Measurements from ENCODE around the gene EPB41L5. TPM values are rescaled to one million over a fixed set of nuclear protein-coding genes. Genes with fewer than 3 reads are reported as not detected.

The EPB41L5 gene
- total RNA-seq, 1 donor from 2014 or later: 84.0 TPM

GRCh38 chr2:120036145-120036544, 23.3 kb downstream of the EPB41L5 start:
- H3K27ac Mint-ChIP-seq: no peak overlapping the region

GRCh38 chr2:120037995-120038541, 25.2 kb downstream of the EPB41L5 start:
- Histone ChIP-seq H4K20me1 (ENCODE audit: low read depth) (peaks cover 18% of the 10 kb centered on the region), H3K27ac (no peak overlapping the region), H3K4me1 (peaks cover 6% of the 10 kb centered on the region), H3K4me2 (no peak overlapping the region), H3K36me3 (no peaks in the 10 kb centered on the region), H2AFZ (replicated peaks) (no peak overlapping the region), H3F3A (ENCODE audit: low read depth) (no peaks in the 10 kb centered on the region), H3K4me3 (no peak overlapping the region), H3K27me3 (no peaks in the 10 kb centered on the region), H3K9me3 (ENCODE audit: low read depth) (no peaks in the 10 kb centered on the region), H3K9ac (no peak overlapping the region), H3K79me2 (ENCODE audit: low read depth) (peaks cover 23% of the 10 kb centered on the region)
- H3K27me3 Mint-ChIP-seq (ENCODE audit: insufficient read depth, low read depth): no peaks in the 10 kb centered on the region
- H3K36me3 Mint-ChIP-seq: peaks cover 21% of the 10 kb centered on the region
- peaks cover 9% of the 10 kb centered on the region for H3K9me3 Mint-ChIP-seq
- H3K4me3 Mint-ChIP-seq: no peak overlapping the region
- no peak for TF ChIP-seq EZH2 (IDR thresholded peaks at IDR 0.05)
- TF ChIP-seq EZH2phosphoT487 (IDR thresholded peaks at IDR 0.05): no peak
- no peak for TF ChIP-seq CTCF (IDR thresholded peaks at IDR 0.05)
- H3K27ac Mint-ChIP-seq: no peak overlapping the region
- H3K4me1 Mint-ChIP-seq: peaks cover 16% of the 10 kb centered on the region
- no peak for DNase-seq (ENCODE audit: low spot score)

More at GRCh38 chr2:120036145-120036544, 23.3 kb downstream of the EPB41L5 start:
- no peaks in the 10 kb centered on the region for H3K36me3 ChIP-seq
- H3F3A ChIP-seq (ENCODE audit: low read depth): no peaks in the 10 kb centered on the region
- H3K27me3 ChIP-seq: no peaks in the 10 kb centered on the region
- H3K9me3 ChIP-seq (ENCODE audit: low read depth): no peaks in the 10 kb centered on the region
- H3K4me2 ChIP-seq: no peak overlapping the region
- H4K20me1 ChIP-seq (ENCODE audit: low read depth): peaks cover 33% of the 10 kb centered on the region
- DNase-seq (ENCODE audit: low spot score): no peak
- Mint-ChIP-seq H3K36me3 (peaks cover 12% of the 10 kb centered on the region), H3K27me3 (ENCODE audit: insufficient read depth, low read depth) (no peaks in the 10 kb centered on the region), H3K4me1 (peaks cover 16% of the 10 kb centered on the region), H3K9me3 (peaks cover 9% of the 10 kb centered on the region), H3K4me3 (no peak overlapping the region)
- no peak for TF ChIP-seq EZH2phosphoT487 (IDR thresholded peaks at IDR 0.05)
- TF ChIP-seq EZH2 (IDR thresholded peaks at IDR 0.05): no peak
- TF ChIP-seq CTCF (IDR thresholded peaks at IDR 0.05): no peak
- H3K4me3 ChIP-seq: no peak overlapping the region
- no peak overlapping the region for H2AFZ ChIP-seq (replicated peaks)
- H3K27ac ChIP-seq: no peak overlapping the region
- peaks cover 41% of the 10 kb centered on the region for H3K79me2 ChIP-seq (ENCODE audit: low read depth)
- no peak overlapping the region for H3K9ac ChIP-seq
- H3K4me1 ChIP-seq: peaks cover 6% of the 10 kb centered on the region

- Histone ChIP-seq H3K9me3 (ENCODE audit: low read depth) (no peaks in the 10 kb centered on the region), H3K9ac (no peak overlapping the region), H3K79me2 (ENCODE audit: low read depth) (peaks cover 6% of the 10 kb centered on the region), H3K36me3 (peaks cover 19% of the 10 kb centered on the region), H4K20me1 (ENCODE audit: low read depth) (no peaks in the 10 kb centered on the region), H3K27me3 (no peaks in the 10 kb centered on the region), H2AFZ (replicated peaks) (no peak overlapping the region), H3K27ac (no peak overlapping the region), H3F3A (ENCODE audit: low read depth) (no peaks in the 10 kb centered on the region), H3K4me2 (no peak overlapping the region), H3K4me3 (no peak overlapping the region), H3K4me1 (no peaks in the 10 kb centered on the region)
- peaks cover 23% of the 10 kb centered on the region for H3K9me3 Mint-ChIP-seq
- H3K36me3 Mint-ChIP-seq: peaks cover 41% of the 10 kb centered on the region
- H3K27ac Mint-ChIP-seq: no peak overlapping the region
- no peaks in the 10 kb centered on the region for H3K4me1 Mint-ChIP-seq
- no peaks in the 10 kb centered on the region for H3K27me3 Mint-ChIP-seq (ENCODE audit: insufficient read depth, low read depth)
- DNase-seq (ENCODE audit: low spot score): no peak
- TF ChIP-seq CTCF (IDR thresholded peaks at IDR 0.05) (no peak), EZH2 (IDR thresholded peaks at IDR 0.05) (no peak), EZH2phosphoT487 (IDR thresholded peaks at IDR 0.05) (no peak)
- H3K4me3 Mint-ChIP-seq: no peak overlapping the region
Measured at GRCh38 chr2:120042359-120042758, 29.5 kb downstream of the EPB41L5 start.
